Measurements from ENCODE around the gene ANKFY1.

Gene ANKFY1, protein sequence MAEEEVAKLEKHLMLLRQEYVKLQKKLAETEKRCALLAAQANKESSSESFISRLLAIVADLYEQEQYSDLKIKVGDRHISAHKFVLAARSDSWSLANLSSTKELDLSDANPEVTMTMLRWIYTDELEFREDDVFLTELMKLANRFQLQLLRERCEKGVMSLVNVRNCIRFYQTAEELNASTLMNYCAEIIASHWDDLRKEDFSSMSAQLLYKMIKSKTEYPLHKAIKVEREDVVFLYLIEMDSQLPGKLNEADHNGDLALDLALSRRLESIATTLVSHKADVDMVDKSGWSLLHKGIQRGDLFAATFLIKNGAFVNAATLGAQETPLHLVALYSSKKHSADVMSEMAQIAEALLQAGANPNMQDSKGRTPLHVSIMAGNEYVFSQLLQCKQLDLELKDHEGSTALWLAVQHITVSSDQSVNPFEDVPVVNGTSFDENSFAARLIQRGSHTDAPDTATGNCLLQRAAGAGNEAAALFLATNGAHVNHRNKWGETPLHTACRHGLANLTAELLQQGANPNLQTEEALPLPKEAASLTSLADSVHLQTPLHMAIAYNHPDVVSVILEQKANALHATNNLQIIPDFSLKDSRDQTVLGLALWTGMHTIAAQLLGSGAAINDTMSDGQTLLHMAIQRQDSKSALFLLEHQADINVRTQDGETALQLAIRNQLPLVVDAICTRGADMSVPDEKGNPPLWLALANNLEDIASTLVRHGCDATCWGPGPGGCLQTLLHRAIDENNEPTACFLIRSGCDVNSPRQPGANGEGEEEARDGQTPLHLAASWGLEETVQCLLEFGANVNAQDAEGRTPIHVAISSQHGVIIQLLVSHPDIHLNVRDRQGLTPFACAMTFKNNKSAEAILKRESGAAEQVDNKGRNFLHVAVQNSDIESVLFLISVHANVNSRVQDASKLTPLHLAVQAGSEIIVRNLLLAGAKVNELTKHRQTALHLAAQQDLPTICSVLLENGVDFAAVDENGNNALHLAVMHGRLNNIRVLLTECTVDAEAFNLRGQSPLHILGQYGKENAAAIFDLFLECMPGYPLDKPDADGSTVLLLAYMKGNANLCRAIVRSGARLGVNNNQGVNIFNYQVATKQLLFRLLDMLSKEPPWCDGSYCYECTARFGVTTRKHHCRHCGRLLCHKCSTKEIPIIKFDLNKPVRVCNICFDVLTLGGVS

DNA sequence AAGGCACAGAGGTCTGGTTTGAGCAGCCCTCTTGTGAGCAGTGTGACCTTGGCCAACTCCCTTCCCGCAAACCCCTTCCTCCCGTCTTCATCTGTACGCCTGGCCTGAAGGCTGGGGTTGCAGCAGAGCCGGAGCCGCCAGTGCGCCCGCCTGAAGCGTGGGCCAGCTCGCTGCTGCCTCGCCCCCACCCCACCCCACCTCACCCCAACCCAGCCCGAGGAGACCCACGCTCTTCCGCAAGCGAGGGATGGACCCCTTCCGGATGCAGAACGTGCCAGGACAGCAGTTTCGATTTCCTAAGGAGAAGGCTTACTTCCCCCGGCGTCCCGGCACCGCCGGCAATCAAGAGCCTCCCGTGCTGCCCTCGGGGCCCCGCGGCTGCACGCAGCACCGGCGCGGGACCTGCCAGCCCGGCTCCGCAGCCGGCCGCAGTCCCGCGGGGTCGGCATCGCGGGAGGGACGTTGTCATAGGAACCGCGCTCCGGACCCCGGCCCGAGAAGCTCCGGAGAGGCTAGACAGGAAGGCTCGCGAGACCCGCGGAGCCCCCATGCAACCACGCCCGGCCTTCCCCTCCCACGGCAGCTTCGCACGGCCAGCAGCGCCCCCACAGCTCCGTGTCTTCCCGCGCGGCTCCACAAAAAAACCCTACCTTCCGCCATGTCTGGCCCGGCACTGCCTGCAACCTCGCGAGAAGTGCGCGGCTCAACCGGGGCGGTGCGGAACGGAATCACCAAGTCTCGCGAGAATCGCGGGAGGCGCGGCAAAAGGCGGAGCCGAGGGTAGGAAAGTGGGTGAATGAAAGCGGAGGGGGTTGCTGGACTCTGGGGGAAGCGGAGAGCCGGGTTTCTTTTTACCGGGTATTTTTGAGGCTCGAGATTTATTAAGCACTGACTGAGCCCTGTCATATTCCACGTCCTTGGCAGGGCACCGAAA lies at the start of gene ANKFY1:
ANKFY1 (minus strand) TSS at position 698 of the 934 bp plus-strand sequence; CDS start at position 660, 38 bp downstream.
- DNase-seq (ENCODE audit: low read depth in 2 of 3, low spot score in 1 of 3) = peak; percentile 96 to 98 (median 96)

DNA sequence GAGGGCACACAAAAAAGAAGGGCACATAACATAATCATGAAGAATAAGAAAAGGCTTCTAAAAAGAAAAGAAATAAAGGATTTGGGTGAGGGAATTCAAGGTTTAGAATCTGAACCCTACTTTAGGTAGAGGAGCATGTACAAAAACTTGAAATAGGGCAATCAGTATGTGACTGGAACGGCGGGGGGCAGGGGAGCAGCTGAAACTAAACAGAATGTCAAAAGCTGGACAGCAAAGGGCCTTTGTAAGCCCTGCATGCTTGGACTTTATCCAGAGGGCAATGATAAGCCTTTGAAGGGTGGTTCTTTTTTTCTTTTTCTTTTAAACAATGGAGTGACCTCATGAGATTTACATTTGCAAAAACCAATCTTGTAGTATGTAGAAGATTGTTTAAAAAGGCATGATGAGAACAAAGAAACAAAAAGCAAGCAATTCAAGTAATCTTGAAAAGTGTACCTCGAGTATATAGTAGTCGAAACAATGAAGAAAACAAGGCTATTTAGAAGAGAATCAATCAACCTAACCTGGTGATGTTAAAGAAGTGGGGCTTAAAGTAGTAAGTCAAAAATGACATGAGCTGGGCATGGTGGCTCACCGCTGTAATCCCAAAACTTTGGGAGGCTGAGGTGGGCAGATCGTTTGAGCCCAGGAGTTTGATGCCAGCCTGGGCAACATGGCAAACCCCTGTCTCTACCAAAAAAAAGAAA lies 46.7 kb upstream of the ANKFY1 start:
- no peak for DNase-seq (ENCODE audit: low read depth in 2 of 3, low spot score in 1 of 3)

DNA sequence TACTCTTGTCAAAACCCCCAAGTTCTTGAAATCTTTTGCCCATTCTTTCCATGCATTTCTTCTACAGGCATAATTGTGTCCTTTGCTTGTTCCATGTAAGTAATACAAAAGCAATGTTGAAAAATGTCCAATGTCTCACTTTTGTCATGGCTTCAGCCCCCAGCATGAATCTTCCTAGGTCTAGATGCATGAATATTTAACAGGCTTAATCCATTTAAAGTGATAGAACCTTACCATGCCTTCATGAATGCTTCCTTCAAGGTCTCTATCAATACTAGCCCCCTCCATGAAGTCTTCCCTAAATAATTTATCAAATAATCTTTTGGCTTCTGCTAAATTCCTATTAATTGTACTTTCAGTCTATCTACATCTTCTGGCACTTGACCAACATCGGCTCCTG lies 46.1 kb upstream of the ANKFY1 start:
- no peak for DNase-seq (ENCODE audit: low read depth in 2 of 3, low spot score in 1 of 3)

- no peak for DNase-seq (ENCODE audit: low read depth in 2 of 3, low spot score in 1 of 3)
These were observed 43.6 kb upstream of the ANKFY1 start for GRCh38 chr17:4307179-4307930.

- no peak for DNase-seq (ENCODE audit: low read depth in 2 of 3, low spot score in 1 of 3)
These were observed 41.4 kb upstream of the ANKFY1 start for GRCh38 chr17:4305224-4305623.

DNA sequence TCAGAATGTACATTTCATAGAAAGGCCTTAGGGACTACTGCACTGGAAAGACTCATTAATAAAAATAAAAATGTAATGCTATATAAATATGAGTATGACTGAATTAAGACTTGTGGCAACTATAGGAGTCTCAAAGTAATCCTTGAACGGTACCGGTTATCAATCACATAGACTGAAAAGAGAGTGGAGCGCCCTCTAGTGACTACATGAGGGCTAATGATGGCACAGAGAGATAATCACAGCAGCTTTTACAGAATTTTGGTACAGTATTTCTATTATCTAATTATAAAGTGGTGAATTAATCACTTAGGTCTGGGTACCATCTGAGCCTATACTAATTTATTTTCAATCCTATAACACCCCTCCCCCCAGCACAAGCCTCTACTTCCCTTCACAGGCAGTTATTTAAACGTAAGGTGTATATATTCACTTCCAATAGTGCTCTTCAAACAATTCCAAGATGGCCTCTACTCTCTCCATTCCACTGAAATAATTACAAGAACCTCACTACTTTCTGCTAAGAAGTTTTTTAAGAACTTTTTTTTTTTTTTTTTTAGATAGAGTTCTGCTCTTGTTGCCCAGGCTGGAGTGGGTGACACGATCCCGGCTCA lies 40.7 kb upstream of the ANKFY1 start:
- DNase-seq (ENCODE audit: low read depth in 2 of 3, low spot score in 1 of 3) = peak in 2 of 3 donors; percentile 45 to 74

GRCh38 chr17:4301066-4301465 lies 37.3 kb upstream of the ANKFY1 start:
- DNase-seq (ENCODE audit: low read depth in 2 of 3, low spot score in 1 of 3) = no peak

GRCh38 chr17:4297351-4297750 lies 33.6 kb upstream of the ANKFY1 start:
- no peak for DNase-seq (ENCODE audit: low read depth in 2 of 3, low spot score in 1 of 3)

DNA sequence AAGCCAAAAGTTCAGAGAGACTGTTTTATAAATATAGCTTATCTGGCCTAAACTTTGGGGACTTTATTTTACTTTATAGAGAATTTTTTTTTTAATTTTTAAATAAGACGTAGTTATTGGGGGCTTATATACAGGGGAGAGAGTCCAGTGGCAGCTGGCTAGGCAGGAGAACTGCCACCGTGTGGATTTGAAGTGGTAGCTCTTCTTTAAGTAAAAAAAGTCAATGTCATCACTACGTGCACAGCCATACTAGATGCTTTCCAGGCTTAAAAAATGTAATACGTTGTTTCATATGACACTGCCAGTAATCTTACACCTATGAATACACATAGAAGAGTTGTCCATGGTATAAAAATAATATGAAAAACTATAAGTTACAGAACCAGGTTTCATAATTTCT lies 31.9 kb upstream of the ANKFY1 start:
- DNase-seq (ENCODE audit: low read depth in 2 of 3, low spot score in 1 of 3) = no peak

- DNase-seq (ENCODE audit: low read depth in 2 of 3, low spot score in 1 of 3) = no peak
These were observed 29.8 kb upstream of the ANKFY1 start for GRCh38 chr17:4293572-4293971.

DNA sequence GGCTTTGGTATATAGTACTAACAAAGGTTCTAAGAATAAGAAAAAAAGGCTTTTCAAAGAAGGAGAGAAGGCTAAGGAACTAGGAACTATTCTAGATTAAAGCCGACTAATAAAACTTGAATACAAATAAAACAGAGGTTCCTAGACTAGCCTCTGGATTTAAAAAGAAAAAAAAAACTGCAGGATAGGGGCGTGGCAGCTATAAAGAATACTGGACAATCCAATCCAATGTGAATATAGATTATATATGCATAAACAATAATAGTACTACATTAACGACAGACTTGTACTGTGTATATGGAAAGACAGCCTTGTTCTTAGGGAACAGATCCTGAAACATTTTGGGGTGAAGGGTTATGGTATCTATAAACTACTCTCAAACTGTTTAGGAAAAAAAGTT lies 23.9 kb upstream of the ANKFY1 start:
- DNase-seq (ENCODE audit: low read depth in 2 of 3, low spot score in 1 of 3) = no peak

- DNase-seq (ENCODE audit: low read depth in 2 of 3, low spot score in 1 of 3) = no peak
These were observed 12.7 kb upstream of the ANKFY1 start for GRCh38 chr17:4276514-4276913.

DNA sequence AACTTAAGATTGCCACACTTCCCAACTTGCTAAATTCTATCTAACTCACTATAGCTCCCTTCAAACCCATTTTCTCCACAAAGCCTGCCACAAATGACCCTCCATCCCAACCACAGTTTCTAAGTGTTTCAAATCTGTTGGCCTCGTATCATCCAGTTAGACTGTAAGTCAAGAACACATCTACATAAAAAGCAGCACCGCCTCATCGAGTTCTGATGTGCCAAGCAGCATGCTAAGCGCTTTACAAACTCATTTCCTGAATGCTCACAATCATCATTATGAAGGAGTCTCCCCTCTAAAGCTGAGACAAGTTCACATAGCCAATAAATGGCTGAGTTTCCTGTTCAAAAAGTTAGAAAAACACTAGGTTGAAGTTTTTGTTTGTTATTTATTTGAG lies 9.2 kb upstream of the ANKFY1 start:
- DNase-seq (ENCODE audit: low read depth in 2 of 3, low spot score in 1 of 3) = no peak

DNA sequence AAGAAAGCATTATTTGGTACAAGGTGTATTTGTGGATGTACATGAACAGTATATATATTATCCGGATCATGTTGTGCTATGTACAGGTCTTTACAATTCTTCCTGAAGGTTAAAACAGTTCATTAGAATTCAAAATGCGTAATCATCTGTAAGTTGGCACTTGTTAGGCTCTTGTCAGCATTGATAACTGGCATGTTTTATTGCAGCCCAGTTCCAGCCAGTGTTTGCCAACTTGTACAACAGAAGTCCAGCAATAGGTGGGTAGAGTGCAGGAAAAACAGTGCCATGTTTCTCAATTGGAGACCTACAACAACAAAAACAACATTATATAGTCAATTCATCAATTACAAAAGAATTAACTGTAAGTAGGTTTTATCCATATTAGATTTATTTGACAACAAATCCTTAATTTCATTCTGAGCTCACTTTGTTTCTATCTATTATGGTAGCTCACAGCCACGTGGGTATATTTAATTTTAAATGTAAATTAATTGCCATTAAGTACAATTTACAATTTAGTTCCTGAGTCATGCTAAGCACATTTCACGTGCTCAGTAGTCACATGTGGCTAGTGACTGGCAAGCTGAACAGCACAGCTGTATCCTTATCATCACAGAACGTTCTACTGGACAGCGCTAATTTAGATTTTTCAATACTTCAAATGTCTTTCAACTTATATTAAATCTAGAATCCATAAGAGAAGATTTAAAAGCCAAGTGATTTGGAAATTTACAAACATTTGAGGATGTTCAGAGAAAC lies 8.6 kb upstream of the ANKFY1 start:
- no peak for DNase-seq (ENCODE audit: low read depth in 2 of 3, low spot score in 1 of 3)

DNA sequence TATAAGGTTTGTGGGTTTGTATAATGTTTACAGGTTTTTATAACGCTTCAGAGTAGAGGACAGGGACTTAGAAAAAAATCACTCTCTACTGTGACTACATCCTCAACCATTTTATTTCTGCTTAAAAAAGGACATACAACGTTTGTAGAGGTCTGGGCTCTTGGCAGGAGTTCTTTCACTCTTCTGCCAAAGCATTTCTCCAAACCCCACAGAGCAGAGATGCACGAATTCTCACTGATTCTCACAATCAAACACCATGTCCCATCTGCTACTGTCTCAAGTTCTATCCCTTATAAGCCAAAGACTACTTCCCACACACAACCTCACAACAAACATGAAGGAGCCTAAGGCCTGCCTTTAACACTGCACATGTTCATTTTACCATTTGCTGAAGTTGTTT lies 7.0 kb upstream of the ANKFY1 start:
- no peak for DNase-seq (ENCODE audit: low read depth in 2 of 3, low spot score in 1 of 3)

DNA sequence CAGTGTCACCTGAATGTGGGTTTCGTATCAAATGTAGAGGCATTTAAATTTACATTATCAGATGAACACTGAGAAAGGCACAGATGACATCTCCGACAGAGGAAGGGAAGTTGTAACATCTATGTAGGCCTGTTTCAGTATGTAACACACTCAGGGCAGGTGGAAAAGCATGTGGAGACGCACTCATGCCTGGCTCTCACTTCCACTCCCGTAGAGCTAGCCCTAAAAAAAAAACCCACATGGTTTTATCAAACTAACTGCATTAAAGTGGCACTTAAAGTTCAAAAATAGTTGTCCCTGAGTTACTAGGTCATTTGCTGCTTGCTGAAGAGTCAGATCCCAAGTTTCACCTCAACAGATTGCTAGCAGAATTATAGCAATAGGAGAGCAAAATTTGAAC lies 6.1 kb upstream of the ANKFY1 start:
- no peak for DNase-seq (ENCODE audit: low read depth in 2 of 3, low spot score in 1 of 3)

DNA sequence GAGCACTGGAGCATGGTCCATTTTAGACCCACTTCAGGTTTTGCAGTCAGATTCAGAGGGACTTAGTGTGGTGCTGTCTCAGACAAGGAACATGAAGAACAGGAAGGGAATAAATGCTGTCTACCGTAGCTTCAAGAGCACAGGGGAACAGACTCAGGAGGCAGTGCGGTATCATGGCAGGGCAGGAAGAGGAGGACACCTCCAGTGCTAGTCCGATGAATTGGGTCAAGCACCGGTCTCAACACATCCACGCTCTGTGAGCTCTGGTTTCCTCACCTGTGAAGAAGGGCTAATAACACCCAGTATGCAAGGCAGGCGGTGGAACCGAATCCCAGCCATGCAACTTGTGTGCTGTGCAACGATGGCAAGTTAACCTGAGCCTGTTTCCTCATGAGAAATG lies 3.6 kb upstream of the ANKFY1 start:
- DNase-seq (ENCODE audit: low read depth in 2 of 3, low spot score in 1 of 3) = no peak

- no peak for DNase-seq (ENCODE audit: low read depth in 2 of 3, low spot score in 1 of 3)
These were observed 2.8 kb upstream of the ANKFY1 start for GRCh38 chr17:4266550-4266949.

All from stimulated activated CD4-positive, alpha-beta T cell treated with anti-CD3 and anti-CD28 coated beads, Interleukin-12 subunit alpha, Interleukin-12 subunit beta, amount 100 ng/mL, for 48 hours (primary cell).